Measurements from ENCODE around the gene RBMX2.
A peak's percentile ranks its signal among the peaks of the same experiment; 100 is the strongest.
"Not testable (repeated sequence)": the region's sequence is repeated elsewhere in the genome, so short reads cannot be mapped to it uniquely, and the experiment has no call there.

The RBMX2 gene

DNA sequence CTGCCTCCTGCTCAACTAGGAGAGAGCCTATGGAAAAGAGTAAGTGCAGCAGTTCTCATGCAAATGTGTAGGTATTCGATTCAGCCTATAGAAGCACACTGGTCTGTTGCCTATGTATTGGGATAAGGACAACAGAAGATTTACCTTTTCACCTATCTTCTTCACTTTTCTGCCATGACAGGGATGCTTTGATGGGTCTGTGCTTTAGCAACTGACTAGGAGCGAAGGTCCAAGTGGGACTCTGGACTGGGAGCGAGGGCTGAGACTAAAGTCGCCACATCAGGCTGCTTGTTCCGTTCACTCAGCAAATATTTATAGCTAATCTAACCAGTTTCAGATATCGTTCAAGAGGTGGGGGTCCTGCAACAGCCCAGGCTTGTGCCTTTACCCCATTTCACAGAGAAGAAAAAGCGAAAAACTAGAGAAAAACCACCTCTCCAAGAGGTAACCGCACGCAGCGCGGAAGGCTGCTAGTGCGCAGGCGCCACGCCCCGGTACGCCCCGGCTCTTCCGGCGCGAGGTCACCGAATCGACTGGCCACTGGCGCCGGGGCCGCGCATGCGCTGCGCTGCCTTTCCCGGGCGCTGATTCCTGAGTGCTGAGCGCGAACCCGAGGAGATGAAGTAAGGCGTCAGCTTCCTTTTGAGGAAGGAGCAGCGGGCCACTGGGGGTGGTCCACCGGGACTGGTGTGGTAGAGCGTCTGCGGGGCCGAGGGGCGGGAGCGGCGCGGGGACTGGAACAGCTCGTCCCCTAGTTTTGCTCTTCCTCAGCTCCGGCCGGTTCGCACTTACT, at the start of gene RBMX2:
Gene RBMX2 (plus strand): TSS at position 573 of the 793 bp plus-strand sequence. CDS start 46 bp downstream, at position 619.
- DNase-seq (ENCODE audit: low read depth in 2 of 2) = peak; percentile 28 to 57

GRCh38 chrX:130352050-130352449, 49.7 kb upstream of the RBMX2 start:
- DNase-seq (ENCODE audit: low read depth in 2 of 2) = not testable (repeated sequence)

DNA sequence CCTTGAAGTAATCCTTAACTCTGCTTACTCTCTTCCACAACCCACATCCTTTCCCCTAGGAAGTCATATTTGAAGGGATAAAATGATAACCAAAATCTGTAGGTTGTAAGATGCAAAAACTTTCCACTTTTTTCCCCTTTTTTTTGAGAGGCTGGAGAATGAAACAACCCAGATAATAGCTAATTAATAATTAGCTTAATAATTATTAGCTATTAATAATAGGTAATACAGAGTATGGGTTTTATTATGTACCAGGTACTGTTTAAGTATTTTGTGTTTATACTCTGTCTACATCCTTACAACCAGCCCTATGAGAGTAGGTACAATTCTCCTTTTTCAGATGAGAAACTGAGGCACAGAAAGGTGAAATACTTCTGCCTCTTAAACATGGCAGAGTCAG, 25.7 kb upstream of the RBMX2 start:
- DNase-seq (ENCODE audit: low read depth in 2 of 2) = no peak

GRCh38 chrX:130378024-130378669, 23.6 kb upstream of the RBMX2 start:
- no peak for DNase-seq (ENCODE audit: low read depth in 2 of 2)

GRCh38 chrX:130385520-130385919, 16.3 kb upstream of the RBMX2 start, which contains the start of gene GPR119:
Gene GPR119 (minus strand): TSS chrX:130385674. CDS start chrX:130385447, 227 bp downstream.
- no peak for DNase-seq (ENCODE audit: low read depth in 2 of 2)

DNA sequence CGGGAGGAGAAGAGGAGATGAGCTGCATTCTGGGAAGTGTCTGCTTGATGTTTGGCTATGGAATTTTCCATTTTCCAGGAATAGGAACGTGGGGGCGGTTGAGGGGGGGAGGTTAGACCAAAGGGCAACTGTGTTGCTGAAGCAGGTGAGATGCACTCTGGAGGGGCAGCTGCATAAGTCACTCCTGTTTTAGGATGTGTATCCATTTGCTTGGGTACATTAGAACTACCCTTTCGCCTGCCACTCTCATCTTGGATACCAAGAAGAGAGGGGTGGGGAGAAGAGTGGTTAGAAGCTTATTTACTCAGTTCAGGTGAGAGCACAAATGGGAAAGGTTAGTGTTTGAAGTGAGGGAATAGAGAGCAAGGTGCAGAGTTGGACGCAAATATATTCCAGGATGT, 15.4 kb upstream of the RBMX2 start:
- DNase-seq (ENCODE audit: low read depth in 2 of 2) = no peak

DNA sequence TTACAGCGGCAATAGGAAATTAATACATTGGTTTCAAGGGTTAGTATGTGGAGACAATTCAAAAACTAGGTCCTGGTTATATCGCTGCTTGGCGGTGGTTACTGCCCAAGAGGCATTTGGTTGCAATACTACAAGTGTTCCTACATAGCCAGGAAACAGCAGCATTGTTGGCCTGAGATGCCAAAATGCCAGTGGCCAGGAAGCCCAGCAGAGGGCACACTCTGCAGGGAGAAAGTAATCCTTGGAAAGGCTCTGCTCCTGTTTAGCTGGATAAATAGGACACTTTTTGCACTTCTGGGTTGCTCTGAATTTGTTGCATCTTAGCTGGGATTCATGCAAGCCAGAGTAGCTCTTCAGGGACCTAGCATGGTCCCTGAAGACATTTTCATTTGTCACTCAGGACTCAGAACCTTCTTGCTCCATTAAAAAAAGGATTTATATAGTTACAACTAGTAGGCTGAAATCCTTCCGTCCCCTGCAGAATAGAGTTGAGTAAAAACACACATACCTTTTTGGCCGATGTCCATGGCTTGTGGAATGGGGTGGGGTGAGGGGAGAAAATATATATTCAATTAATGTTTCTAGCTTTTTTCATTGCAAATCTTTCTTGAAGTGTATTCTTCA, 8.2 kb upstream of the RBMX2 start:
- no peak for DNase-seq (ENCODE audit: low read depth in 2 of 2)

- no peak for DNase-seq (ENCODE audit: low read depth in 2 of 2)
Measured at GRCh38 chrX:130395341-130395740, 6.4 kb upstream of the RBMX2 start.

GRCh38 chrX:130402208-130402684, 459 bp downstream of the RBMX2 start:
- DNase-seq (ENCODE audit: low read depth in 2 of 2) = no peak

DNA sequence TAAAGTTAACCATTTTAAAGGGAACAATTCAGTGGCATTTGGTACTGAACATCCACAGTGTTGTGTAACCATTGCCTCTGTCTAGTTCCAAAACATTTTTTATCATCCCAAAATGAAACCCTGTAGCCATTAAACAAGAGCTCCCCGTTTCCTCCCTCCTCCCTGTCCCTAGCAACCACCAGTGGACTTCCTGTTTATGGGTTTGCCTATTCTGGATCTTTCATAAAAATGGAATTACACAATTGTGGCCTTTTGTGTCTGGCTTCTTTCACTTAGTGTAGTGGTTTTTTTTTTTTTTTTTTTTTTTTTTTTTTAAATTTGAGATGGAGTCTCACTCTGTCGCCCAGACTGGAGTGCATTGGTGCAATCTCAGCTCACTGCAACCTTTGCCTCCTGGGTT, 11.6 kb downstream of the RBMX2 start:
- DNase-seq (ENCODE audit: low read depth in 2 of 2) = no peak

GRCh38 chrX:130414800-130415199, 13.0 kb downstream of the RBMX2 start:
- no peak for DNase-seq (ENCODE audit: low read depth in 2 of 2)

DNA sequence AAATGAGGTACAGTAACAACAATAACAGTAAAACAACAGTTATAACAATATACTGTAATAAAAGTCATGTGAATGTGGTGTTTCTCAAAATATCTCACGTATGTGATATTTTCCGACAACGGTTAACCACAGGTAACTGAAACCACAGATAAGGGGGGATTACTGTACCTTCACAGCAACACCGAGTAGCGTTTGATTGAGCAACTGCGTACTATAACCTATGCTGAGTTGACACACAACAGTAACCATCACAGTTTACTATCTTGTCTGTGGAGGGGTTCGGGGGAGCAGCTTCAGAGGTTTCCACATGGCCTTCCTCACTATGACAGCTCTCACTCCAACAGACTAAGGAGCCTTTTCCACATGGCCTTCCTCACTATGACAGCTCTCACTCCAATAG, 13.4 kb downstream of the RBMX2 start:
- DNase-seq (ENCODE audit: low read depth in 2 of 2) = no peak

GRCh38 chrX:130416785-130417184, 15.0 kb downstream of the RBMX2 start:
- no peak for DNase-seq (ENCODE audit: low read depth in 2 of 2)

DNA sequence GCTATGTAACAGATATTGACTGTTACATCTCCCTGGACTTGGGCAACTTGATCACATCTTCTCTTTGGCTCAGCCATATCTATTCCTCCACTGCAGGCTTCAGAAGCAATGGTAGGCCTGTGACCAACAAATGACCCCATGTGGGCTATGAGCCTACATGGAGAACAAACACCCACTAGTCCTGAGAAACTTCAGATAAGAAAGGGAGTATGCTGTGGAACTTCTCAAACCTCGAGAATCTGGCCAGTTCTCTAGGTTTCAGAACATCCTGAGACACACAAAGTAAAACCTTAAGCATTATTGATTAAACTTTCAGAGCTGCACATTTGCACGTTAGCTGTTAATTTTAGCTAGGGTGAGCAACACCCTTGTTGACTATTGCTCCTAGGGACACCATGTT, 16.3 kb downstream of the RBMX2 start:
- DNase-seq (ENCODE audit: low read depth in 2 of 2) = no peak

DNA sequence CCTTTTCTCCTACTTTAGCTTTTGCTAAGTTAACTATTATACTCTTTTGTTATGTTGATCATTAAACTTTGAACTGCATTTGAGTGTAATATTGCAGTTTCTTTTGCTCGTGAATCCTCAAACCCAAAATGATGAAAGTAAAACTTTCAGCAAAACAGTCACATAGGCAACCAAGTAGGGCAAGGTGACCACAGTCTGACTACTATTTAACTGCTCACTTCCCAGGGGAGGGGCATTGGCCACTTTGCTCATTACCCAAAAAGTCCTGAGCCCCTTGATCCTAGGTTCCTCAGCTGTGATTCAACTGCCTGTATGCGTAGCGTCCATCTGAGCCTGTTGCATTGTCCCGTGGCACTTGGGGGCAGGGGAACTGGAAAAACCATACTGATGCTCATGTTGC, 17.0 kb downstream of the RBMX2 start:
- no peak for DNase-seq (ENCODE audit: low read depth in 2 of 2)

DNA sequence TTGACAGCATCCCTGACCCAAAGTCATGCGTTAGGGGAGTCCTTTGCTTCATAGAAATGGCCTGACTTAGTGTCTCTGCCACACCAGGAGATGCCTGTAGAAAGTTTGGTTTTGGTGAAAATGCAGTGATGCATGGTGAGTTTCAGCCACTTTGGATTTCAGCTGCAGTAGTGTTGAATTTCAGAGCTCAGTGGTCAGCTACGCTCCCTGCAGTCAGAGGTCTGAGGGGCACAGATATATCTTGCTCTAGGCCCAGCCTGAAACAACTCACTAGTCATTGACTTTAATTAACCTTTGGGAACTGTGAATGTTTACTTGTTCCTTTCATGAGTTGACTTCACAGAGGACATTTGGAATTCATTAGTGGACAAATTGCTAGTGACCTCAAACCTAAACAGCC, 17.5 kb downstream of the RBMX2 start:
- DNase-seq (ENCODE audit: low read depth in 2 of 2) = no peak

DNA sequence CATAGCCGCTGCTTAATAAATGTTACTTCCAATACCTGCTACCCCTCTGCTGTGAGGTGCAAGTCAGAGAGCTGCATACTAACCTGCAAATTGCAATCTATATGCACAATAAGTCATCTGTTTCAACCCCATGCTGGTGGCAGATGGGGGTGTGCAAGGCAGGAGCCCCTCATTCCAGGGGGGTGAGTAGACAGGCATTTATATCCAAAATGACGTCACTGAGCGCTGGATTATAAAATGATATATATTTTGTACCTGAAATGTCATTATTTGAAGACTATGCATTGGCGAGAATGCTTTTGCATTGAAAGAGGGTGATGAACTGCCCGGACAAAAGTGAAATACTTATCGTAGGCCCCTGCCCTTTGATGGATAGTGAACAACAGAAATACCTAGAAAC, 24.7 kb downstream of the RBMX2 start:
- DNase-seq (ENCODE audit: low read depth in 2 of 2) = no peak

- not testable (repeated sequence) for DNase-seq (ENCODE audit: low read depth in 2 of 2)
Measured at GRCh38 chrX:130429236-130429635, 27.4 kb downstream of the RBMX2 start.

GRCh38 chrX:130435937-130436336, 34.1 kb downstream of the RBMX2 start:
- DNase-seq (ENCODE audit: low read depth in 2 of 2) = no peak

DNA sequence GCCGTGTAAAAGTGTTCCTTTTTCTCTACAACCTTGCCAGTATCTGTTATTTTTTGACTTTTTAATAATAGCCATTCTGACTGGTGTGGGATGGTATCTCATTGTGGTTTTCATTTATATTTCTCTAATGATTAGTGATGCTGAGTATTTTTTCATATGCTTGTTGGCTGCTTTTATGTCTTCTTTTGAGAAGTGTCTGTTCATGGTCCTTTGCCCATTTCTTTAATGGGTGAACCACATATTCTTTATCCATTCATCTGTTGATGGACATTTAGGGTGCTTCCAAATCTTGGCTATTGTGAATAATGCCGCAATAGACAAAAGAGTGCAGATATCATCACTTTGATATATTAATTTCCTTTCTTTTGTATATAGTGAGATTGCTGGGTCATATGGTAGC, 36.2 kb downstream of the RBMX2 start:
- not testable (repeated sequence) for DNase-seq (ENCODE audit: low read depth in 2 of 2)

GRCh38 chrX:130443875-130444274, 42.1 kb downstream of the RBMX2 start:
- no peak for DNase-seq (ENCODE audit: low read depth in 2 of 2)

DNA sequence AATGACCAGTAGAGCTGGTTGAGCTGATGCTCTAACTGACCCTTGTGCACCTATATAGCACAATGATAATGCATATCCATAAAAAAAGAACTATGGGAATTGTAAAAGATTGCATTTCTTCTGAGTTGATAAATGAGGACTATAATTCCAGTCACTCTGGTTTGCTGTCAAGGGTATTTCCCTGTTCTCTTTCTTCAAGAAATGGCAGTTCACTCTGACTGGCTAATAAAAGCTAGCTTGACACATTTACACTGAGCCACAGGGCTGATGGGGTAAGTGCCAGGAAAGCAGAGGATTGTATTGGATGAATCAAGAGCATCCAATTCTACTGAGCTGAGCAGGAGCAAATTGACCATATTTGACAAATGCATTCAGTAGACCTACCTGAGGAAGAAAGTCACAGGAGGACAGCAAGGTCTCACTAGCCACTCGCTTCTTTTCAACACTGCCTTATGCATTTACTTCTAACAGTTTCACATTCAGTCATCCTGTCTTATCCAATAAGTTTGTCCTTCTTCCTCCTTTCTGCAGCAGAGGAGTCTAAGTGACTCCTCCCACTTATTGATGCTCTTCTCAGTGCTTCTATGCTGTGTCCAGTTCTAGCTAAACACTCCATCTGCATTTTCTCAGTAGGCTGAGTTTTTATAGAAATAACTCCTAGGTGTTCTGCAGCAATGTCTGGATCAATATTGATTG, 43.0 kb downstream of the RBMX2 start:
- no peak for DNase-seq (ENCODE audit: low read depth in 2 of 2)
